Neuronal stem cell (in vitro differentiated cells): ENCODE measurements around the gene ALG14.

ENCODE experiments used
- DNase-seq: peaks from one replicate; pipeline ENCODE4 v3.0.0-alpha.2; 2013; ENCODE audit warnings: low spot score
- H2AFZ ChIP-seq: one replicate; pipeline ENCODE4 v1.6.1; 2013; ENCODE audit warnings: mild to moderate bottlenecking, low read length, inconsistent platforms
- H2AK5ac ChIP-seq: 2 replicates; pipeline ENCODE4 v1.6.1; 2013; ENCODE audit warnings: low read depth, mild to moderate bottlenecking, inconsistent platforms, low read length, moderate library complexity, mixed read lengths
- H2BK120ac ChIP-seq: 2 replicates; pipeline ENCODE4 v1.6.1; 2013; ENCODE audit warnings: low read depth, mild to moderate bottlenecking, inconsistent platforms, low read length, moderate library complexity, mixed read lengths
- H2BK12ac ChIP-seq: one replicate; pipeline ENCODE4 v1.6.1; 2013; ENCODE audit warnings: low read length, inconsistent platforms
- H2BK15ac ChIP-seq: 2 replicates; pipeline ENCODE4 v1.6.1; 2013; ENCODE audit warnings: mild to moderate bottlenecking, low read length, inconsistent platforms, mixed read lengths
- H2BK5ac ChIP-seq: one replicate; pipeline ENCODE4 v1.6.1; 2013; ENCODE audit warnings: inconsistent platforms, mild to moderate bottlenecking, low read length, moderate library complexity
- H3K14ac ChIP-seq: one replicate; pipeline ENCODE4 v1.6.1; 2013; ENCODE audit warnings: low read length, inconsistent platforms
- H3K18ac ChIP-seq: 2 replicates; pipeline ENCODE4 v1.6.1; 2013; ENCODE audit warnings: low read length, inconsistent platforms
- H3K23ac ChIP-seq: 2 replicates; pipeline ENCODE4 v1.6.1; 2013; ENCODE audit warnings: low read depth, mild to moderate bottlenecking, mixed read lengths, low read length, inconsistent platforms; ENCODE audit not compliant: poor library complexity
- H3K27ac ChIP-seq: replicated peaks from 3 replicates; pipeline ENCODE4 v1.5.1; 2013; ENCODE audit warnings: low read length, inconsistent platforms
- H3K27me3 ChIP-seq, 3 experiments: 2 replicates each; pipeline ENCODE4 v1.6.1; 2013; ENCODE audit warnings: low read length in 3 of 3, mild to moderate bottlenecking in 2 of 3, inconsistent platforms in 1 of 3, low read depth in 1 of 3, mixed read lengths in 1 of 3, moderate library complexity in 1 of 3; ENCODE audit not compliant: control insufficient read depth in 3 of 3, insufficient read depth in 3 of 3
- H3K36me3 ChIP-seq, 2 donors: replicated peaks in 1 of 2; 2 replicates each; pipeline ENCODE4 v1.6.1; 2013; ENCODE audit warnings: low read length in 2 of 2; ENCODE audit not compliant: control insufficient read depth in 2 of 2, insufficient read depth in 2 of 2
- H3K4ac ChIP-seq: 2 replicates; pipeline ENCODE4 v1.6.1; 2013; ENCODE audit warnings: inconsistent platforms, mild to moderate bottlenecking, low read length, moderate library complexity
- H3K4me1 ChIP-seq, 2 donors: 1 replicate in 1 of 2; 2 replicates in 1 of 2; pipeline ENCODE4 v1.6.1; 2013; ENCODE audit warnings: low read length in 2 of 2, low read depth in 1 of 2; ENCODE audit not compliant: control insufficient read depth in 2 of 2, insufficient read depth in 1 of 2
- H3K4me2 ChIP-seq: one replicate; pipeline ENCODE4 v1.6.1; 2013; ENCODE audit warnings: mild to moderate bottlenecking, low read length, inconsistent platforms; ENCODE audit not compliant: insufficient read depth, poor library complexity, severe bottlenecking
- H3K4me3 ChIP-seq, 2 donors: 2 replicates each; pipeline ENCODE4 v1.5.1; 2013; ENCODE audit warnings: low read length in 2 of 2, mild to moderate bottlenecking in 2 of 2, inconsistent platforms in 1 of 2, moderate library complexity in 1 of 2
- H3K79me1 ChIP-seq: one replicate; pipeline ENCODE4 v1.6.1; 2013; ENCODE audit warnings: low read depth, mild to moderate bottlenecking, inconsistent platforms, low read length, moderate library complexity
- H3K9ac ChIP-seq: one replicate; pipeline ENCODE4 v1.6.1; 2013; ENCODE audit warnings: mild to moderate bottlenecking, low read depth, low read length, inconsistent platforms; ENCODE audit not compliant: poor library complexity
- H3K9me3 ChIP-seq, 2 donors: replicated peaks in 1 of 2; 2 replicates each; pipeline versions ENCODE3 to v1.6.1; 2013; ENCODE audit warnings: low read length in 2 of 2, mild to moderate bottlenecking in 2 of 2, inconsistent platforms in 1 of 2, low read depth in 1 of 2, mixed read lengths in 1 of 2, moderate library complexity in 1 of 2; ENCODE audit not compliant: control insufficient read depth in 2 of 2, insufficient read depth in 1 of 2
- H4K8ac ChIP-seq: one replicate; pipeline ENCODE4 v1.6.1; 2013; ENCODE audit warnings: low read depth, mild to moderate bottlenecking, inconsistent platforms, low read length, moderate library complexity
- H4K91ac ChIP-seq: one replicate; pipeline ENCODE4 v1.6.1; 2013; ENCODE audit warnings: low read length, low read depth, mild to moderate bottlenecking, inconsistent platforms; ENCODE audit not compliant: poor library complexity
- whole genome bisulfite sequencing, 2 donors: extraction: QIAGEN DNeasy Blood & Tissue Kit; methylation state at CpG; one replicate each; pipeline ENCODE4 v1.1.7; 2013; ENCODE audit warnings: missing lambda C conversion rate in 2 of 2, mixed read lengths in 1 of 2; ENCODE audit not compliant: insufficient read length in 2 of 2, insufficient replicate concordance in 1 of 2; ENCODE audit errors: extremely low coverage in 2 of 2; 5-methylcytosine and 5-hydroxymethylcytosine counted together

The ALG14 gene

GRCh38 chr1:95013950-95014574 is 58.7 kb downstream of the ALG14 start:
- Histone ChIP-seq H3K9ac (no peak overlapping the region), H2BK120ac (no peak overlapping the region), H4K91ac (no peak overlapping the region), H2AFZ (no peak overlapping the region), H4K8ac (no peak overlapping the region), H2BK12ac (no peak overlapping the region), H3K79me1 (no peaks in the 10 kb centered on the region), H2BK5ac (no peak overlapping the region), H3K18ac (no peak overlapping the region), H3K4me1 (peaks cover 6 to 12% of the 10 kb centered on the region in 2 donors), H3K27ac (peak overlapping the region; percentile 21), H3K14ac (no peak overlapping the region), H3K4me3 (no peak overlapping the region), H3K36me3 (no peaks in the 10 kb centered on the region), H3K9me3 (no peaks in the 10 kb centered on the region), H3K4ac (no peak overlapping the region), H2BK15ac (no peak overlapping the region), H3K27me3 (no peaks in the 10 kb centered on the region), H3K23ac (no peak overlapping the region), H2AK5ac (no peak overlapping the region), H3K4me2 (no peak overlapping the region)
- no CpG with 5 or more reads among the region's 2 CpGs for WGBS, 2 donors
- no peak for DNase-seq

DNA sequence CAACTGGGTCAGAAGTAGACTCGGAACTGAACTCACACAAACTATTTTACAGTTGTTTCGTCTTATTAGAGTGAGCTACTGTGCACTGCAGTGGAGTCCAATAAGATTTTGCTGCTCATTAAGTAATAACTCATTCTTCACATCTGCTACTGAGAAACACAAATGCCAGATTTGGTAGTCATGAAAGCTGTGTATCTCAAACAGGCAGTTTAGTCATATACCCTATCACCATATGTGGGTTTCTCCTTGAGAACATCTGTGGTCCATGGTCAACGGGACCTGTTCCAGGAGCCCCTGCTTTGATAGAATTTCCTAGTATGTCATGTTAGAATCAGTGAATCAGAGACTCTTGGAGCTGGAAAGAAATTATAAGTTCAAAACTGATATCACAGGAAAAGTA is 60.4 kb downstream of the ALG14 start:
- Histone ChIP-seq H4K8ac (no peak overlapping the region), H3K9me3 (no peaks in the 10 kb centered on the region), H3K23ac (no peak overlapping the region), H3K4me2 (no peak overlapping the region), H3K79me1 (no peaks in the 10 kb centered on the region), H3K27me3 (no peaks in the 10 kb centered on the region), H2BK12ac (no peak overlapping the region), H2AFZ (no peak overlapping the region), H3K4me1 (peaks cover 3 to 7% of the 10 kb centered on the region in 2 donors), H3K14ac (no peak overlapping the region), H3K27ac (no peak overlapping the region), H3K36me3 (no peaks in the 10 kb centered on the region), H2BK5ac (no peak overlapping the region), H3K4me3 (no peak overlapping the region), H2BK120ac (no peak overlapping the region), H2BK15ac (no peak overlapping the region), H4K91ac (no peak overlapping the region), H2AK5ac (no peak overlapping the region), H3K9ac (no peak overlapping the region), H3K18ac (no peak overlapping the region), H3K4ac (no peak overlapping the region)
- no CpG with 5 or more reads among the region's 3 CpGs for WGBS, 2 donors
- DNase-seq: no peak

DNA sequence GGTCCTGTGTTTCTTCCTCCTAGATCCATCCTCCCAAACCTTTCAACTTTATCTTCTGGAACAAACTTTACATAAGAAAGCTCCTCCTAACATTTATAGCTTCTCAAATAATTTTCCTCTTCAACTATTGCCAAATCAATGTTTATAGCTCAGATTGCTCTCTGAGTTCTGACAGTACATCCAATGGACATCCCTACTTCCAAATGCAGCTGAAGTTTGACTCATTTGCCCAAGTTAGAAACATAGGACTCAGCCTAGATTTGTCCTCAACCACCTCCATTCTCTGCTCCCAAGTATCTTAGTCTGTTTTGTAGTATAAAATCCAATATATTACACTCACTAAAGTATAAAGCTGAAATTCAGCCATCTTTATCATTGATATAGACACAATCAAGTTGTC is 62.6 kb downstream of the ALG14 start:
- H3K4me2 ChIP-seq: no peak overlapping the region
- no peak overlapping the region for H3K4ac ChIP-seq
- no peak overlapping the region for H2BK5ac ChIP-seq
- H3K27me3 ChIP-seq: no peaks in the 10 kb centered on the region
- H2BK15ac ChIP-seq: no peak overlapping the region
- no peak overlapping the region for H2AK5ac ChIP-seq
- no peak overlapping the region for H4K8ac ChIP-seq
- no peak overlapping the region for H2BK12ac ChIP-seq
- DNase-seq: no peak
- H3K4me1 ChIP-seq: peaks cover 0 to 3% of the 10 kb centered on the region in 2 donors
- H4K91ac ChIP-seq: no peak overlapping the region
- no peak overlapping the region for H3K4me3 ChIP-seq
- H3K18ac ChIP-seq: no peak overlapping the region
- H3K9ac ChIP-seq: no peak overlapping the region
- no peaks in the 10 kb centered on the region for H3K36me3 ChIP-seq
- H3K79me1 ChIP-seq: no peaks in the 10 kb centered on the region
- no peaks in the 10 kb centered on the region for H3K9me3 ChIP-seq
- H3K14ac ChIP-seq: no peak overlapping the region
- H2BK120ac ChIP-seq: no peak overlapping the region
- H3K23ac ChIP-seq: no peak overlapping the region
- no peak overlapping the region for H2AFZ ChIP-seq
- no peak overlapping the region for H3K27ac ChIP-seq

GRCh38 chr1:95007687-95008086 is 65.1 kb downstream of the ALG14 start:
- no peak for DNase-seq
- Histone ChIP-seq H3K9ac (no peak overlapping the region), H4K8ac (no peak overlapping the region), H3K18ac (no peak overlapping the region), H2BK12ac (no peak overlapping the region), H3K36me3 (no peaks in the 10 kb centered on the region), H3K14ac (no peak overlapping the region), H3K4ac (no peak overlapping the region), H2AK5ac (no peak overlapping the region), H3K4me2 (no peak overlapping the region), H3K79me1 (no peaks in the 10 kb centered on the region), H3K4me1 (peaks cover 3 to 6% of the 10 kb centered on the region in 2 donors), H2BK15ac (no peak overlapping the region), H2BK5ac (no peak overlapping the region), H3K23ac (no peak overlapping the region), H3K27me3 (no peaks in the 10 kb centered on the region), H3K9me3 (no peaks in the 10 kb centered on the region), H3K4me3 (no peak overlapping the region), H4K91ac (no peak overlapping the region), H2BK120ac (no peak overlapping the region), H3K27ac (no peak overlapping the region), H2AFZ (no peak overlapping the region)
